Measurements from ENCODE around the gene TNFSF4. TPM values are rescaled to one million over a fixed set of nuclear protein-coding genes. Genes with fewer than 3 reads are reported as not detected.

Gene TNFSF4
- total and polyA plus RNA-seq, 5 experiments from 2014 or later: 0.13 to 2.3 (median 0.68) TPM

DNA sequence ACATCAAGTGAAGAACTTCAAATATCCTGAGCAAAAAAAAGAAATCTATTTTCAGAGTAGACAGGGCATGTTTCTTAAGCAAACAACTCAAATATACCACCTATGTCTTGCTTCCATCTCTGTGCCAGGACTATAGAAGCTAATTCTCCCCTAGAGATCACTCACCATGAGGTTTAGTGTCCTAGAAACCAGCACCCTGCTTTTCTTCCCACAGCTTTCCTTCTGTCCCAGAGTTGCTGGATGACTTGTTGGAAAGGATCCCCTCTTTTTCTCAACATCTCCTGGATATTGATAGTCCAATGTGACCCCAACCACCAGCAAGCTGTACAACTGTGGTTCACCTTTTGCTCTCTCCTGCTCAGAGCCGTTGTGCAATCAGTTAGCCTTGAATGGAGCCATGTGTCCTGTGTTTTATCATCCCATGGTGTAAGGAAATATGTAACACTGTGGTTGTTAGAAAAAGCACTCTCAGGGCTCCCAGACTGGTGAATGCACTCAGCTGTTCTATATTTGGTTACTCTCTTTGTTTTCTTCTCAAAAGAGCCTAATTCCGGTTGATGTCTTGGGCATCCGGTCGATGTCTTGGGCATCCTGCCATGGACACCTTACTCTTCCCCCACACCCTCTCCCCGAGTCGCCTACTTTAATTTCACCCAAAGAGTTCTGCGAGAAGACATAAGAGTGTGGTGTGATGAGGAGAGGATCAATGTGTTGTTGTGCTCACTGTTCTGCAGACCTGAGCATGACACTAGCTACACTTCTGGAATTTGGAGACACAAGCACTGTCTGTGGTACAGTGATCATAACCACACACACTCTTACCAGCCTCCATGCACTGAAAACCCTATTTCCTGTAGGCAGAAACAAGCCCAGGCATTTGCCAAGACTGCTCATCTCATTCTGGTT, 1.7 kb downstream of the TNFSF4 start:
- no peaks in the 10 kb centered on the region for H3K36me3 Mint-ChIP-seq
- DNase-seq (peak in 8 of 10 donors; percentile 8 to 68 (median 44)), ATAC-seq (peak; percentile 84 to 90)
- peak overlapping the region; percentile 50 to 89 (median 81) for H3K4me3 Mint-ChIP-seq
- no peaks in the 10 kb centered on the region for H3K9me3 Mint-ChIP-seq
- peaks cover 37 to 53% (median 52%) of the 10 kb centered on the region in 4 donors for H3K4me1 Mint-ChIP-seq
- H3K27me3 Mint-ChIP-seq: no peaks in the 10 kb centered on the region
- H3K27ac Mint-ChIP-seq: peak overlapping the region; percentile 82 to 97 (median 92)
- POLR2A ChIA-PET: interaction anchor here (0.7 to 1.5 kb wide), 5 partner anchors 10 to 461 kb away, joined by 3 to 8 read pairs (median 4); no protein-coding TSS in a partner anchor

DNA sequence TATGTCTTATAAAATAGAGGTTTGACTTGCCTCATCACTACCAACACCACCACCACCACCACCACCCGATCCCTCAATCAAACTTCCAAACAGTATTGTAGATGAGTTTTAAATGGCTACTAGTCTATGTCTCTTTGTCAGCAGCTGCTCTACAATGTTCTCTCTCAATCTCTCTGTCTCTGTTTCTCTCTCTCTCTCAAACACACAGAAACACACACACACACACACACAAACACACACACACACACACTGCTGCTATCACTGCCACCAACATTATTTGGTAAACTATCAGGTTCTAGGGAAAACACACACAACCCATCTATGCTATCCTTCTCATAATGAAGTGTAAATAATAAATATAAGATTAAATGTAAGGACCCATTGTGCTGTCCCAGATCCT, 2.4 kb downstream of the TNFSF4 start:
- POLR2A ChIA-PET: interaction anchor here (0.8 to 1.5 kb wide), 3 partner anchors 11 to 460 kb away, joined by 3 to 8 read pairs (median 4); no protein-coding TSS in a partner anchor

GRCh38 chr1:173202424-173203145, 4.5 kb downstream of the TNFSF4 start:
- POLR2A ChIA-PET: interaction anchor here (0.5 to 1.3 kb wide), 3 partner anchors 114 to 457 kb away, joined by 3 to 4 read pairs (median 3); no protein-coding TSS in a partner anchor
- no peaks in the 10 kb centered on the region for H3K36me3 Mint-ChIP-seq
- ATAC-seq (no peak), DNase-seq (peak in 1 of 10 donors; percentile 14)
- no peaks in the 10 kb centered on the region for H3K27me3 Mint-ChIP-seq
- no peaks in the 10 kb centered on the region for H3K9me3 Mint-ChIP-seq
- no peak overlapping the region for H3K4me3 Mint-ChIP-seq
- H3K4me1 Mint-ChIP-seq: peaks cover 34 to 51% (median 46%) of the 10 kb centered on the region in 4 donors
- peak overlapping the region in 8 of 10 donors; percentile 1 to 97 (median 50) for H3K27ac Mint-ChIP-seq

More for the DNA sequence above, 2.4 kb downstream of the TNFSF4 start:
- ATAC-seq: no peak
- H3K4me1 Mint-ChIP-seq: peaks cover 34 to 51% (median 47%) of the 10 kb centered on the region in 4 donors
- H3K27me3 Mint-ChIP-seq: no peaks in the 10 kb centered on the region
- no peaks in the 10 kb centered on the region for H3K36me3 Mint-ChIP-seq
- peak overlapping the region; percentile 61 to 97 (median 88) for H3K27ac Mint-ChIP-seq
- peak overlapping the region in 8 of 10 donors; percentile 7 to 81 (median 38) for H3K4me3 Mint-ChIP-seq
- H3K9me3 Mint-ChIP-seq: no peaks in the 10 kb centered on the region
- no peak for DNase-seq

- no peak overlapping the region for H3K4me3 Mint-ChIP-seq
Measured at GRCh38 chr1:173201969-173202368, 5.2 kb downstream of the TNFSF4 start.

DNA sequence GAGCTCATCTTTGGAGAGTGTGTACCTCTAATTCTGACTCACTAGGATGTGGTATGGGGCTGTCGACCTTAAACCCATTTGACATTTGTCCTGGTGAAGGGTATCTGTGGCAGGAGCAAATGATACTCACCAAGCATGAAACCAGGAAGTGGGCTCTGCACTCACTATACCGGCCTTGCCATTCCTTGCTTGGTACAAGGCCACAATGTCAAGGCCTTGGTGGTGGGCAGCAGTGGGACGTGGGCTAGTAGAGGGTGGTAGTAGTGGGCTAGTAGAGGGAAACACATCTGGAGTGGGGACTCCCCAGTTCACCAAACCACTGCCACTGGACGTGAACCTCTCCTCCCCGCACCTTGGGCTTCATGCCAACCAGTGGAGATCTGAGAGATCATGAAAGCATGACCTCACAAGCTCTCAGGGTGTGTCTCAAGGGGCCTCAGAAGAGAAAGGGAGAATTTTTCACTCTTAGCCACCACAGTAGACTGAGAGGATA, 11.5 kb downstream of the TNFSF4 start:
- Mint-ChIP-seq H3K36me3 (peaks cover 0 to 22% (median 2%) of the 10 kb centered on the region in 3 donors), H3K4me3 (no peak overlapping the region), H3K27me3 (no peaks in the 10 kb centered on the region), H3K4me1 (peaks cover 8 to 31% (median 16%) of the 10 kb centered on the region in 4 donors), H3K9me3 (peaks cover 0 to 3% (median 0%) of the 10 kb centered on the region in 9 donors), H3K27ac (peak overlapping the region in 1 of 10 donors; percentile 9)
- DNase-seq (no peak), ATAC-seq (peak in 1 of 2 donors; percentile 18)
- POLR2A ChIA-PET: no interaction called here

More at GRCh38 chr1:173201969-173202368, 5.2 kb downstream of the TNFSF4 start:
- H3K27me3 Mint-ChIP-seq: no peaks in the 10 kb centered on the region
- peak overlapping the region in 2 of 10 donors; percentile 35 to 97 for H3K27ac Mint-ChIP-seq
- no peaks in the 10 kb centered on the region for H3K36me3 Mint-ChIP-seq
- H3K9me3 Mint-ChIP-seq: no peaks in the 10 kb centered on the region
- ATAC-seq: no peak
- no peak for DNase-seq
- POLR2A ChIA-PET: interaction anchor here (0.7 to 1.3 kb wide), 2 partner anchors 114 to 457 kb away, joined by 3 to 4 read pairs; no protein-coding TSS in a partner anchor
- H3K4me1 Mint-ChIP-seq: peaks cover 29 to 45% (median 40%) of the 10 kb centered on the region in 4 donors

GRCh38 chr1:173193639-173194038, 13.5 kb downstream of the TNFSF4 start:
- ATAC-seq (no peak), DNase-seq (no peak)
- Mint-ChIP-seq H3K9me3 (peaks cover 0 to 3% (median 0%) of the 10 kb centered on the region in 9 donors), H3K27me3 (no peaks in the 10 kb centered on the region), H3K36me3 (peaks cover 0 to 22% (median 2%) of the 10 kb centered on the region in 3 donors), H3K4me3 (no peak overlapping the region), H3K27ac (no peak overlapping the region), H3K4me1 (peaks cover 10 to 45% (median 21%) of the 10 kb centered on the region in 4 donors)
- POLR2A ChIA-PET: no interaction called here

GRCh38 chr1:173191011-173191705, 16.0 kb downstream of the TNFSF4 start:
- Mint-ChIP-seq H3K9me3 (no peaks in the 10 kb centered on the region), H3K4me3 (no peak overlapping the region), H3K4me1 (peaks cover 7 to 36% (median 17%) of the 10 kb centered on the region in 4 donors), H3K36me3 (peaks cover 0 to 24% (median 8%) of the 10 kb centered on the region in 3 donors), H3K27ac (no peak overlapping the region), H3K27me3 (no peaks in the 10 kb centered on the region)
- ATAC-seq (no peak), DNase-seq (no peak)
- POLR2A ChIA-PET: no interaction called here

- no peak overlapping the region for H3K4me3 Mint-ChIP-seq
- no peaks in the 10 kb centered on the region for H3K27me3 Mint-ChIP-seq
- DNase-seq (no peak), ATAC-seq (no peak)
- POLR2A ChIA-PET: no interaction called here
- no peaks in the 10 kb centered on the region for H3K9me3 Mint-ChIP-seq
- H3K36me3 Mint-ChIP-seq: peaks cover 0 to 26% (median 8%) of the 10 kb centered on the region in 3 donors
- H3K27ac Mint-ChIP-seq: no peak overlapping the region
- H3K4me1 Mint-ChIP-seq: peaks cover 4 to 28% (median 9%) of the 10 kb centered on the region in 4 donors
Measured at GRCh38 chr1:173190101-173190936, 16.8 kb downstream of the TNFSF4 start.

GRCh38 chr1:173187671-173188237, 19.4 kb downstream of the TNFSF4 start:
- Mint-ChIP-seq H3K36me3 (peaks cover 0 to 20% (median 8%) of the 10 kb centered on the region in 3 donors), H3K4me3 (no peak overlapping the region), H3K27me3 (no peaks in the 10 kb centered on the region), H3K4me1 (peaks cover 2 to 14% (median 7%) of the 10 kb centered on the region in 4 donors), H3K9me3 (no peaks in the 10 kb centered on the region), H3K27ac (no peak overlapping the region)
- POLR2A ChIA-PET: no interaction called here
- no peak for DNase-seq
- ATAC-seq: no peak

DNA sequence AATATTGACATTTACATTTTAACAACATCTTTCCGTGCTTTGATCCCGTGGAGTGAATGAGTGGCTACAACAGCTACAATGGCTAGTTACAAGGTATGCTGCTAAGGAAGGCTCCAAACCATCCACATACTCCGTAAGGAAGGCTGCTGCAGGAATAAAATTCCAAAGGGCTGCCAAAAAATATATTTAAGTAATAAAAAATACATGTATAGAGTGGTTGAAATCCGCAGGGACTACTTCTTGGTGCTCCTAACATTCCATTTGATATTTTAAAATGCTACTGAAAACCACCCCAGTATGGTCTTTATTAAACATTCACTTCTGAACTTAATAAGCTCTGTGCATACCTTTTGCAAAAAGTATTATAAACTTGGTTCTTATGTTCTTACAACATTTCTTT, 25.3 kb downstream of the TNFSF4 start:
- DNase-seq (no peak), ATAC-seq (no peak)
- Mint-ChIP-seq H3K27ac (no peak overlapping the region), H3K36me3 (peaks cover 6 to 22% (median 12%) of the 10 kb centered on the region in 3 donors), H3K27me3 (no peaks in the 10 kb centered on the region), H3K4me1 (peaks cover 0 to 2% (median 0%) of the 10 kb centered on the region in 4 donors), H3K9me3 (peaks cover 0 to 29% (median 7%) of the 10 kb centered on the region in 9 donors), H3K4me3 (no peak overlapping the region)
- POLR2A ChIA-PET: no interaction called here

- POLR2A ChIA-PET: no interaction called here
- peaks cover 5 to 56% (median 47%) of the 10 kb centered on the region in 3 donors for H3K36me3 Mint-ChIP-seq
- peaks cover 0 to 82% (median 34%) of the 10 kb centered on the region in 9 donors for H3K9me3 Mint-ChIP-seq
- DNase-seq (no peak), ATAC-seq (no peak)
- H3K27me3 Mint-ChIP-seq: no peaks in the 10 kb centered on the region
- no peak overlapping the region for H3K27ac Mint-ChIP-seq
- peaks cover 0 to 16% (median 0%) of the 10 kb centered on the region in 4 donors for H3K4me1 Mint-ChIP-seq
- no peak overlapping the region for H3K4me3 Mint-ChIP-seq
Measured at GRCh38 chr1:173176246-173176645, 30.9 kb downstream of the TNFSF4 start.

Data from naive thymus-derived CD8-positive, alpha-beta T cell (primary cell).